ENCODE measurements around the gene TAF6.

Gene TAF6

GRCh38 chr7:100163871-100164270, 44.7 kb upstream of the TAF6 start:
- no peak overlapping the region for H2AFZ ChIP-seq
- no peak overlapping the region for H3K4me2 ChIP-seq (ENCODE audit: low read length)
- no peak overlapping the region for H3K27ac ChIP-seq
- no peaks in the 10 kb centered on the region for H3K9me3 ChIP-seq (ENCODE audit: control insufficient read depth, low read length)
- no peaks in the 10 kb centered on the region for H3K79me2 ChIP-seq
- no peak overlapping the region for H3K4me3 ChIP-seq (ENCODE audit: low read depth, low read length)
- no peaks in the 10 kb centered on the region for H3K27me3 ChIP-seq (ENCODE audit: control insufficient read depth, insufficient read depth, low read length)
- H3K4me1 ChIP-seq: peaks cover 6% of the 10 kb centered on the region
- no peaks in the 10 kb centered on the region for H3K36me3 ChIP-seq (ENCODE audit: control insufficient read depth, insufficient read depth, low read length)
- TF ChIP-seq CTCF (IDR thresholded peaks at IDR 0.05): no peak
- no peak overlapping the region for H3K9ac ChIP-seq

GRCh38 chr7:100163006-100163531, 43.9 kb upstream of the TAF6 start:
- Histone ChIP-seq H3K4me3 (ENCODE audit: low read depth, low read length) (no peak overlapping the region), H3K79me2 (no peaks in the 10 kb centered on the region), H3K9ac (no peak overlapping the region), H3K4me1 (peaks cover 6% of the 10 kb centered on the region), H3K4me2 (ENCODE audit: low read length) (no peak overlapping the region), H3K36me3 (ENCODE audit: control insufficient read depth, insufficient read depth, low read length) (no peaks in the 10 kb centered on the region), H2AFZ (no peak overlapping the region), H3K9me3 (ENCODE audit: control insufficient read depth, low read length) (no peaks in the 10 kb centered on the region), H3K27me3 (ENCODE audit: control insufficient read depth, insufficient read depth, low read length) (no peaks in the 10 kb centered on the region), H3K27ac (no peak overlapping the region)
- TF ChIP-seq CTCF (IDR thresholded peaks at IDR 0.05): no peak

- TF ChIP-seq CTCF (IDR thresholded peaks at IDR 0.05): no peak
- no peaks in the 10 kb centered on the region for H3K9me3 ChIP-seq (ENCODE audit: control insufficient read depth, low read length)
- no peak overlapping the region for H3K9ac ChIP-seq
- no peak overlapping the region for H3K4me3 ChIP-seq (ENCODE audit: low read depth, low read length)
- H3K79me2 ChIP-seq: no peaks in the 10 kb centered on the region
- no peak overlapping the region for H2AFZ ChIP-seq
- no peak overlapping the region for H3K27ac ChIP-seq
- no peaks in the 10 kb centered on the region for H3K36me3 ChIP-seq (ENCODE audit: control insufficient read depth, insufficient read depth, low read length)
- H3K4me2 ChIP-seq (ENCODE audit: low read length): no peak overlapping the region
- no peaks in the 10 kb centered on the region for H3K27me3 ChIP-seq (ENCODE audit: control insufficient read depth, insufficient read depth, low read length)
- H3K4me1 ChIP-seq: peaks cover 7% of the 10 kb centered on the region
Observed at GRCh38 chr7:100160067-100160466, 40.9 kb upstream of the TAF6 start.

GRCh38 chr7:100159099-100159623, 40.0 kb upstream of the TAF6 start:
- H3K36me3 ChIP-seq (ENCODE audit: control insufficient read depth, insufficient read depth, low read length): no peaks in the 10 kb centered on the region
- H3K4me2 ChIP-seq (ENCODE audit: low read length): peak overlapping the region; percentile 75
- H3K4me1 ChIP-seq: peaks cover 7% of the 10 kb centered on the region
- H3K27ac ChIP-seq: peak overlapping the region; percentile 91
- peak overlapping the region; percentile 87 for H3K4me3 ChIP-seq (ENCODE audit: low read depth, low read length)
- peak overlapping the region; percentile 96 for H2AFZ ChIP-seq
- no peak for TF ChIP-seq CTCF (IDR thresholded peaks at IDR 0.05)
- H3K27me3 ChIP-seq (ENCODE audit: control insufficient read depth, insufficient read depth, low read length): no peaks in the 10 kb centered on the region
- no peak overlapping the region for H3K9ac ChIP-seq
- H3K9me3 ChIP-seq (ENCODE audit: control insufficient read depth, low read length): no peaks in the 10 kb centered on the region
- no peaks in the 10 kb centered on the region for H3K79me2 ChIP-seq
